ENCODE data around the gene IL34. TPM values are rescaled to one million over a fixed set of nuclear protein-coding genes. Genes with fewer than 3 reads are reported as not detected.

Gene IL34
- total RNA-seq, 1 experiment from 2014 or later: not detected

- peaks cover 4 to 8% of the 10 kb centered on the region in 2 experiments; a peak in 3 of 4 replicates for H3K4me1 ChIP-seq (ENCODE audit: control insufficient read depth in 1 of 2, insufficient read depth in 2 of 2, low read length in 2 of 2)
- H3K27ac ChIP-seq (ENCODE audit: low read depth, low read length): no peak overlapping the region
- ChIA-PET CTCF (no interaction called here), RAD21 (ENCODE audit: low non-redundant PET in 1 of 2, low total read pairs in 2 of 2, uncharacterized antibody in 2 of 2, unreplicated experiment in 2 of 2) (no interaction called here), POLR2A (no interaction called here)
- no peak overlapping the region for H2AFZ ChIP-seq (ENCODE audit: low read depth, low read length, poor library complexity, severe bottlenecking)
- no peaks in the 10 kb centered on the region for H3K9me3 ChIP-seq (ENCODE audit: control insufficient read depth in 1 of 2, insufficient read depth in 1 of 2, low read depth in 1 of 2, low read length in 2 of 2)
- H3K9me2 ChIP-seq (ENCODE audit: insufficient read depth): no peaks in the 10 kb centered on the region
- H3K36me3 ChIP-seq (ENCODE audit: control insufficient read depth in 1 of 2, insufficient read depth in 2 of 2, low read length in 2 of 2): no peaks in the 10 kb centered on the region
- no peaks in the 10 kb centered on the region for H3K27me3 ChIP-seq (ENCODE audit: insufficient read depth, low read length)
- H4K20me1 ChIP-seq (ENCODE audit: insufficient read depth): no peaks in the 10 kb centered on the region
- TF ChIP-seq ELF1 (IDR thresholded peaks at IDR 0.05; ENCODE audit: borderline replicate concordance, low read depth): no peak
- TF ChIP-seq POLR2AphosphoS5 (IDR thresholded peaks at IDR 0.05; ENCODE audit: low read depth, low read length): no peak
- TF ChIP-seq SP1 (IDR thresholded peaks at IDR 0.05; ENCODE audit: low read depth): no peak
- no peak for TF ChIP-seq REST (IDR thresholded peaks at IDR 0.05; ENCODE audit: low read depth)
- no peak for TF ChIP-seq EGR1 (IDR thresholded peaks at IDR 0.05; ENCODE audit: low read depth)
- no peak for TF ChIP-seq POLR2A (IDR thresholded peaks at IDR 0.05; ENCODE audit: borderline replicate concordance, extremely low read depth, insufficient read depth, insufficient read length)
- no peak for TF ChIP-seq ZBTB33 (IDR thresholded peaks at IDR 0.05; ENCODE audit: extremely low read depth, insufficient replicate concordance, low read length)
- TF ChIP-seq EZH2phosphoT487 (IDR thresholded peaks at IDR 0.05; ENCODE audit: borderline replicate concordance): no peak
- TF ChIP-seq SIN3A (IDR thresholded peaks at IDR 0.05; ENCODE audit: low read depth): no peak
- no peak for TF ChIP-seq CTCF (IDR thresholded peaks at IDR 0.05 in 2 of 3, conservative IDR thresholded peaks at IDR 0.05 in 1 of 3; ENCODE audit: borderline replicate concordance in 1 of 3, insufficient read depth in 1 of 3, low read depth in 2 of 3, low read length in 2 of 3)
- no peak for TF ChIP-seq FOSL1 (IDR thresholded peaks at IDR 0.05; ENCODE audit: low read depth)
- TF ChIP-seq RAD21 (IDR thresholded peaks at IDR 0.05; ENCODE audit: low read depth): no peak
- TF ChIP-seq SRF (IDR thresholded peaks at IDR 0.05; ENCODE audit: low read depth): no peak
- no peak for TF ChIP-seq ATF3 (IDR thresholded peaks at IDR 0.05)
- no peak for TF ChIP-seq TCF7L2 (IDR thresholded peaks at IDR 0.05; ENCODE audit: borderline replicate concordance, extremely low read depth, insufficient read depth, insufficient read length)
- intact Hi-C loops (cut with micrococcal nuclease): no loop called here
- no peak overlapping the region for H3K4me2 ChIP-seq (ENCODE audit: low read length)
- no peak overlapping the region for H3K9ac ChIP-seq (ENCODE audit: low read length)
- DNase-seq (ENCODE audit: low read depth, low spot score) (no peak), ATAC-seq (no peak)
- no TSS peak for BruUV-seq (replicated peaks)
- H3K79me2 ChIP-seq (ENCODE audit: insufficient read depth, low read length): no peaks in the 10 kb centered on the region
- no peak overlapping the region for H3K4me3 ChIP-seq (replicated peaks in 1 of 2; ENCODE audit: low read depth in 1 of 2, low read length in 2 of 2)
These were observed 35.8 kb upstream of the IL34 start for GRCh38 chr16:70610273-70611223.

Data from HCT116 (cell line).